ENCODE results near the gene TCF7L2.

DNA sequence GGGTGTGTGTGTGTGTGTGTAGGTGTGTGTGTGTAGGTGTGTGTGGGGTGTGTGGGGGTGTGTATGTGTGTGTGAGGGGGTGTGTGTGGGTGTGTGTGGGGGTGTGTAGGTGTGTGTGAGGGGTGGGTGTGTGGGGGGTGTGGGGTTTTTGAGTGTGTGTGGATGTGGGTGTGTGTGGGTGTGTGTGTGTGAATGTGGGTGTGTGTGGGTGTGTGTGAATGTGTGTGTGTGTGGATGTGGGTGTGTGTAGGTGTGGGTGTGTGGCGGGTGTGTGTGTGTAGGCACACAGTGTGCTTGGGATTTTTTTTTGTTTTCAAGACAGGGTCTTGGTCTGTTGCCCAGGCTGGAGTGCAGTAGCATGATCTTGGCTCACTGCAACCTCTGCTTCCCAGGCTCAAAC, 36.8 kb upstream of the TCF7L2 start:
- TF ChIP-seq GATA3 (IDR thresholded peaks at IDR 0.05; ENCODE audit: low read depth, low read length) (no peak), GATA2 (IDR thresholded peaks at IDR 0.05; ENCODE audit: low read depth, low read length) (no peak)

Data from SH-SY5Y (cell line).